ENCODE data around the gene TMEM204.

Gene TMEM204

DNA sequence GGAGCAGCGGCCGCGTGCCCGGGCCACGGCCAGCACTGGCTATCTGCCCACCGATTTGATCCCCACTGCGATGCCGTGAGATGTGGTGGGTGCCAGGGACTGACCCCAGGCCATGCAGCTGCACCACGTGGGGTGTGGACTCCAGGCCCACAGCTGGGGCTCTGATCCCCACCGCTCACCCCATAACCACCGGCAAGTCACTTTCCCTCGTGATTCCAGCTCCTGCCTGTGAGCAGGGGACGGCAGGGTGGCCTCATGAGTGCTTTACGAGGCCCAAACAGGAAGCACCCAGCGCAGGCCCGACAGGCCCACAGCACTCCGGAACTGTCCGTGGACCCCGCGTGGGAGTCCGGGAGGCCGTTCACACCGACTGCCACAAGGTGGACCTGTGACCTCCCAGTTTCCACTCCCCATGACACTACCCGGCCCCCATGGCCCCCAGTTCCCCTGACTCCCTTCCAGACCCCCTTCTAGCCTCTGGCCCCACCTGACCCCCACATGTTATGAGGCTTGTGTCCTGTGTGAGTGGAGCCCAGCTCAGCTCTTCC, 45.3 kb upstream of the TMEM204 start (continued):
- TF ChIP-seq, protein P1, sequence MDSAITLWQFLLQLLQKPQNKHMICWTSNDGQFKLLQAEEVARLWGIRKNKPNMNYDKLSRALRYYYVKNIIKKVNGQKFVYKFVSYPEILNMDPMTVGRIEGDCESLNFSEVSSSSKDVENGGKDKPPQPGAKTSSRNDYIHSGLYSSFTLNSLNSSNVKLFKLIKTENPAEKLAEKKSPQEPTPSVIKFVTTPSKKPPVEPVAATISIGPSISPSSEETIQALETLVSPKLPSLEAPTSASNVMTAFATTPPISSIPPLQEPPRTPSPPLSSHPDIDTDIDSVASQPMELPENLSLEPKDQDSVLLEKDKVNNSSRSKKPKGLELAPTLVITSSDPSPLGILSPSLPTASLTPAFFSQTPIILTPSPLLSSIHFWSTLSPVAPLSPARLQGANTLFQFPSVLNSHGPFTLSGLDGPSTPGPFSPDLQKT (IDR thresholded peaks at IDR 0.05; ENCODE audit: borderline replicate concordance, low read depth, low read length), result no peak
- no peak for TF ChIP-seq ZNF341 (tag by site-specific recombination; IDR thresholded peaks at IDR 0.05; ENCODE audit: low read depth)

DNA sequence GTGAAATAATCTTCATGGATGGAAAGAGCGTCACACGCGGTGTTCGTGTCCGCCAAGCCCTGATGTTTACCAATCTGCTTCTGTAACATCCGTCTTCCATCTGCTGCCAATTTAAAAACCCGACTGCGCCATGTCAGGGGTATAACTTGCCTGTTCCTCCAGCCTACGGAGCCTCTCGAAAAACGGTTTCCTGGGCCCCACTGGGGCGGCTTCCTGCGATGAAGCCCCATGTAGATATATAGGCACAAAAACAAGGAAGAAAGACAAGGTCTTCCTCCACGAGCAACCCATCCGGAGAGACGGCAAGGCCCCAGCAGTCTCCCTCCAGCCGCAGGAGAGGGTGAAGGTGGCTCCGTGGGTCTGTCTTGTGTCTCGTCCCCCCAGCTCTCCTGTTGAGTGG, 44.8 kb upstream of the TMEM204 start, which contains the start of gene PTX4:
Gene PTX4 (minus strand): TSS at position 326 of the 400 bp plus-strand sequence. CDS start 35 bp downstream, at position 291.
- TF ChIP-seq ZNF19 (tag by site-specific recombination; IDR thresholded peaks at IDR 0.05; ENCODE audit: low read depth) (no peak), ZNF211 (tag by site-specific recombination; IDR thresholded peaks at IDR 0.05; ENCODE audit: low read depth) (no peak)
- TF ChIP-seq, protein P2, sequence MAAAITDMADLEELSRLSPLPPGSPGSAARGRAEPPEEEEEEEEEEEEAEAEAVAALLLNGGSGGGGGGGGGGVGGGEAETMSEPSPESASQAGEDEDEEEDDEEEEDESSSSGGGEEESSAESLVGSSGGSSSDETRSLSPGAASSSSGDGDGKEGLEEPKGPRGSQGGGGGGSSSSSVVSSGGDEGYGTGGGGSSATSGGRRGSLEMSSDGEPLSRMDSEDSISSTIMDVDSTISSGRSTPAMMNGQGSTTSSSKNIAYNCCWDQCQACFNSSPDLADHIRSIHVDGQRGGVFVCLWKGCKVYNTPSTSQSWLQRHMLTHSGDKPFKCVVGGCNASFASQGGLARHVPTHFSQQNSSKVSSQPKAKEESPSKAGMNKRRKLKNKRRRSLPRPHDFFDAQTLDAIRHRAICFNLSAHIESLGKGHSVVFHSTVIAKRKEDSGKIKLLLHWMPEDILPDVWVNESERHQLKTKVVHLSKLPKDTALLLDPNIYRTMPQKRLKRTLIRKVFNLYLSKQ (tag by site-specific recombination; IDR thresholded peaks at IDR 0.05; ENCODE audit: borderline replicate concordance), result no peak
- H3K4me3 ChIP-seq (ENCODE audit: low read depth, low read length), result no peak within 1 kb of the TSS
- no peaks in the 10 kb centered on the region for H3K36me3 ChIP-seq (ENCODE audit: control insufficient read depth in 2 of 2, insufficient read depth in 1 of 2, low read length in 2 of 2)
- 0 out of 2 replicates have a peak, but pooled peaks cover 2% of the 10 kb centered on the region for H3K4me1 ChIP-seq (ENCODE audit: control insufficient read depth, insufficient read depth, low read length)
- ChIA-PET POLR2A (no interaction called here), CTCF (no interaction called here)
- no peak within 1 kb of the TSS for H3K27ac ChIP-seq (ENCODE audit: extremely low read depth, low read depth, low read length)
- no peaks in the 10 kb centered on the region for H3K9me3 ChIP-seq (ENCODE audit: control insufficient read depth, insufficient read depth, low read depth, low read length)

DNA sequence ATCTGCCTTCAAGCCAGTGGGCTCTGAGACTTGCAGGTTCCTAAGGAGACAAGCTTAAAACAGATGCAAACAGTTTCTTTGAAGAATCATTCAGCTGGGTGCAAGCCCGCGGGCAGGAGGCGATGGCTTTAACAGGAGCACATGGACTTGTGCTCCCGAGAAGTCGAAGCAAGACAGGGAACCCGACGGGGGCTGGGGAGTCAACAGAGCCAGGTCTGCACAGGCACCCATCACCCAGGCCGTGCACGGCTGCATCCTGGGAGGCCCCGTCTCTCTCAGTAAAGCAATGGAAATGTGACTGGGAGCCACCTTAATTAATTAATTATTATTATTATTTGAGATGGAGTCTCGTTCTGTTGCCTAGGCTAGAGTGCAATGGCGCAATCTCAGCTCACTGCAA, 44.4 kb upstream of the TMEM204 start:
- H3K4me1 ChIP-seq (ENCODE audit: control insufficient read depth, insufficient read depth, low read length), result 0 out of 2 replicates have a peak, but pooled peaks cover 2% of the 10 kb centered on the region
- H3K4me3 ChIP-seq (ENCODE audit: low read depth, low read length), result no peak overlapping the region
- no peaks in the 10 kb centered on the region for H3K36me3 ChIP-seq (ENCODE audit: control insufficient read depth in 2 of 2, insufficient read depth in 1 of 2, low read length in 2 of 2)
- POLR2A ChIA-PET, result interaction anchor here (0.6 kb wide), 1 partner anchor 101 kb away, joined by 4 read pairs; no protein-coding TSS in a partner anchor
- CTCF ChIA-PET, result no interaction called here
- no peak overlapping the region for H3K27ac ChIP-seq (ENCODE audit: extremely low read depth, low read depth, low read length)
- no peaks in the 10 kb centered on the region for H3K9me3 ChIP-seq (ENCODE audit: control insufficient read depth, insufficient read depth, low read depth, low read length)
- TF ChIP-seq, protein P3, sequence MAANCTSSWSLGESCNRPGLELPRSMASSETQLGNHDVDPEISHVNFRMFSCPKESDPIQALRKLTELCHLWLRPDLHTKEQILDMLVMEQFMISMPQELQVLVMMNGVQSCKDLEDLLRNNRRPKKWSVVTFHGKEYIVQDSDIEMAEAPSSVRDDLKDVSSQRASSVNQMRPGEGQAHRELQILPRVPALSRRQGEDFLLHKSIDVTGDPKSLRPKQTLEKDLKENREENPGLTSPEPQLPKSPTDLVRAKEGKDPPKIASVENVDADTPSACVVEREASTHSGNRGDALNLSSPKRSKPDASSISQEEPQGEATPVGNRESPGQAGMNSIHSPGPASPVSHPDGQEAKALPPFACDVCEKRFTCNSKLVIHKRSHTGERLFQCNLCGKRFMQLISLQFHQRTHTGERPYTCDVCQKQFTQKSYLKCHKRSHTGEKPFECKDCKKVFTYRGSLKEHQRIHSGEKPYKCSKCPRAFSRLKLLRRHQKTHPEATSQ (tag by site-specific recombination; IDR thresholded peaks at IDR 0.05), result no peak
- TF ChIP-seq ZNF560 (tag by site-specific recombination; IDR thresholded peaks at IDR 0.05; ENCODE audit: borderline replicate concordance), result no peak
- TF ChIP-seq ZNF184 (tag by site-specific recombination; IDR thresholded peaks at IDR 0.05), result no peak
- TF ChIP-seq, protein P4, sequence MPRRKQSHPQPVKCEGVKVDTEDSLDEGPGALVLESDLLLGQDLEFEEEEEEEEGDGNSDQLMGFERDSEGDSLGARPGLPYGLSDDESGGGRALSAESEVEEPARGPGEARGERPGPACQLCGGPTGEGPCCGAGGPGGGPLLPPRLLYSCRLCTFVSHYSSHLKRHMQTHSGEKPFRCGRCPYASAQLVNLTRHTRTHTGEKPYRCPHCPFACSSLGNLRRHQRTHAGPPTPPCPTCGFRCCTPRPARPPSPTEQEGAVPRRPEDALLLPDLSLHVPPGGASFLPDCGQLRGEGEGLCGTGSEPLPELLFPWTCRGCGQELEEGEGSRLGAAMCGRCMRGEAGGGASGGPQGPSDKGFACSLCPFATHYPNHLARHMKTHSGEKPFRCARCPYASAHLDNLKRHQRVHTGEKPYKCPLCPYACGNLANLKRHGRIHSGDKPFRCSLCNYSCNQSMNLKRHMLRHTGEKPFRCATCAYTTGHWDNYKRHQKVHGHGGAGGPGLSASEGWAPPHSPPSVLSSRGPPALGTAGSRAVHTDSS (tag by site-specific recombination; IDR thresholded peaks at IDR 0.05), result no peak
- no peak for TF ChIP-seq ZNF473 (tag by site-specific recombination; IDR thresholded peaks at IDR 0.05)
- no peak for TF ChIP-seq GLI4 (tag by site-specific recombination; IDR thresholded peaks at IDR 0.05)
- no peak for TF ChIP-seq ZNF223 (tag by site-specific recombination; IDR thresholded peaks at IDR 0.05)
- TF ChIP-seq, protein P5, sequence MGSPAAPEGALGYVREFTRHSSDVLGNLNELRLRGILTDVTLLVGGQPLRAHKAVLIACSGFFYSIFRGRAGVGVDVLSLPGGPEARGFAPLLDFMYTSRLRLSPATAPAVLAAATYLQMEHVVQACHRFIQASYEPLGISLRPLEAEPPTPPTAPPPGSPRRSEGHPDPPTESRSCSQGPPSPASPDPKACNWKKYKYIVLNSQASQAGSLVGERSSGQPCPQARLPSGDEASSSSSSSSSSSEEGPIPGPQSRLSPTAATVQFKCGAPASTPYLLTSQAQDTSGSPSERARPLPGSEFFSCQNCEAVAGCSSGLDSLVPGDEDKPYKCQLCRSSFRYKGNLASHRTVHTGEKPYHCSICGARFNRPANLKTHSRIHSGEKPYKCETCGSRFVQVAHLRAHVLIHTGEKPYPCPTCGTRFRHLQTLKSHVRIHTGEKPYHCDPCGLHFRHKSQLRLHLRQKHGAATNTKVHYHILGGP (tag by site-specific recombination; IDR thresholded peaks at IDR 0.05), result no peak
- TF ChIP-seq, protein P6, sequence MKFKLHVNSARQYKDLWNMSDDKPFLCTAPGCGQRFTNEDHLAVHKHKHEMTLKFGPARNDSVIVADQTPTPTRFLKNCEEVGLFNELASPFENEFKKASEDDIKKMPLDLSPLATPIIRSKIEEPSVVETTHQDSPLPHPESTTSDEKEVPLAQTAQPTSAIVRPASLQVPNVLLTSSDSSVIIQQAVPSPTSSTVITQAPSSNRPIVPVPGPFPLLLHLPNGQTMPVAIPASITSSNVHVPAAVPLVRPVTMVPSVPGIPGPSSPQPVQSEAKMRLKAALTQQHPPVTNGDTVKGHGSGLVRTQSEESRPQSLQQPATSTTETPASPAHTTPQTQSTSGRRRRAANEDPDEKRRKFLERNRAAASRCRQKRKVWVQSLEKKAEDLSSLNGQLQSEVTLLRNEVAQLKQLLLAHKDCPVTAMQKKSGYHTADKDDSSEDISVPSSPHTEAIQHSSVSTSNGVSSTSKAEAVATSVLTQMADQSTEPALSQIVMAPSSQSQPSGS (tag by site-specific recombination; IDR thresholded peaks at IDR 0.05; ENCODE audit: low read depth), result no peak
- TF ChIP-seq, protein P7, sequence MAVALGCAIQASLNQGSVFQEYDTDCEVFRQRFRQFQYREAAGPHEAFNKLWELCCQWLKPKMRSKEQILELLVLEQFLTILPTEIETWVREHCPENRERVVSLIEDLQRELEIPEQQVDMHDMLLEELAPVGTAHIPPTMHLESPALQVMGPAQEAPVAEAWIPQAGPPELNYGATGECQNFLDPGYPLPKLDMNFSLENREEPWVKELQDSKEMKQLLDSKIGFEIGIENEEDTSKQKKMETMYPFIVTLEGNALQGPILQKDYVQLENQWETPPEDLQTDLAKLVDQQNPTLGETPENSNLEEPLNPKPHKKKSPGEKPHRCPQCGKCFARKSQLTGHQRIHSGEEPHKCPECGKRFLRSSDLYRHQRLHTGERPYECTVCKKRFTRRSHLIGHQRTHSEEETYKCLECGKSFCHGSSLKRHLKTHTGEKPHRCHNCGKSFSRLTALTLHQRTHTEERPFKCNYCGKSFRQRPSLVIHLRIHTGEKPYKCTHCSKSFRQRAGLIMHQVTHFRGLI (tag by site-specific recombination; IDR thresholded peaks at IDR 0.05), result no peak
- TF ChIP-seq SP7 (tag by site-specific recombination; IDR thresholded peaks at IDR 0.05), result no peak
- TF ChIP-seq SP2 (tag by site-specific recombination; IDR thresholded peaks at IDR 0.05), result no peak
- TF ChIP-seq ZNF521 (tag by site-specific recombination; IDR thresholded peaks at IDR 0.05), result no peak
- no peak for TF ChIP-seq ZNF76 (tag by site-specific recombination; IDR thresholded peaks at IDR 0.05; ENCODE audit: borderline replicate concordance, low read depth)
- no peak for TF ChIP-seq ZFP41 (tag by site-specific recombination; IDR thresholded peaks at IDR 0.05; ENCODE audit: borderline replicate concordance)
- no peak for TF ChIP-seq KLF7 (tag by site-specific recombination; IDR thresholded peaks at IDR 0.05; ENCODE audit: borderline replicate concordance)
- no peak for TF ChIP-seq ZSCAN23 (tag by site-specific recombination; IDR thresholded peaks at IDR 0.05)
- no peak for TF ChIP-seq KLF8 (tag by site-specific recombination; IDR thresholded peaks at IDR 0.05)
